ENCODE results near the gene APBB2.

APBB2 gene

DNA sequence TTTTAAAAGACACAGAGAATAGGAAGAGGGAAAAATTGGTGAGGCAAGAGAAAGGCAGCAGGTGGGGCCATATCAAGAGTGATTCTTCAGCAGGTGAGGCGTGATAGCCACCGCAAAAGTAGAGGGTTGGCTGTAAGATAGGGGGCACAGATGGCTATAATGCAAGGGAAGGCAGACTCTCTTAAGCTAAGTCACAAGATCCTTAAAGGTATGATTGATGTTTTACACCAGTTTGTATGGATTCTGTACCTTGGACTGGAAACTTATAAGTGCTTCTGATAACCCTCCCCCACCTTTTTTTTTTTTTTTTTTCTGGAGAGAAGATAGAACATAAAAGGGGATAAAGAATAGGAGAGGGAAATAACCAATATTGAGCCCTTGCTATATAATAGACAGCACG, 424.6 kb downstream of the APBB2 start:
- no peak overlapping the region for H3K27ac ChIP-seq (ENCODE audit: low read depth, low read length, severe bottlenecking)
- no peaks in the 10 kb centered on the region for H3K4me1 ChIP-seq (ENCODE audit: control insufficient read depth, insufficient read depth, low read length, poor library complexity, severe bottlenecking)
- 89 to 96% methylated on average over 2 of the region's 3 CpGs for WGBS, 2 experiments (ENCODE audit: insufficient coverage in 2 of 2)
- H3K9me3 ChIP-seq (ENCODE audit: control insufficient read depth, low read length): no peaks in the 10 kb centered on the region
- H3K36me3 ChIP-seq (ENCODE audit: control insufficient read depth, insufficient read depth, low read length): no peaks in the 10 kb centered on the region
- no peak overlapping the region for H3K4me3 ChIP-seq (ENCODE audit: extremely low read depth, insufficient read depth, low read length, poor library complexity, severe bottlenecking)

DNA sequence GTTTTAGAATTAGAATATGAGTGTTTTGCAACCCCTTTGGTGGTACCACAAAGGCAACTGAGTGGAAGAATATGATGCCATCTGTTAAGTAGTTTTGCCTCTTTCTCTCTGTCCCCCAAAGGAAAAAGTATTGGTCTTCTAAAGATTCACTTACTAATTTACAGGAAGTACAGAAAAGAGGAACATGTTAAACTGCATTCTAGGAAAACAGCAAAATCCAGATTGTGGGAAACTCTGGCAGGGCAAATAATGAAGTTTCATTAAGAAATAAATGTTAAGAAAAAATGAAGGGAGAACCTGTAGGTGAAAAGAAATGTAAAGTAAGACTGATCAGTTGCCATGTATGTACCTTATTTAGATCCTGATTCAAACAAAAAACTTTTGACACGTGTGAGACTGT, 425.3 kb downstream of the APBB2 start:
- no peaks in the 10 kb centered on the region for H3K36me3 ChIP-seq (ENCODE audit: control insufficient read depth, insufficient read depth, low read length)
- no peaks in the 10 kb centered on the region for H3K4me1 ChIP-seq (ENCODE audit: control insufficient read depth, insufficient read depth, low read length, poor library complexity, severe bottlenecking)
- H3K4me3 ChIP-seq (ENCODE audit: extremely low read depth, insufficient read depth, low read length, poor library complexity, severe bottlenecking): no peak overlapping the region
- no peaks in the 10 kb centered on the region for H3K9me3 ChIP-seq (ENCODE audit: control insufficient read depth, low read length)
- H3K27ac ChIP-seq (ENCODE audit: low read depth, low read length, severe bottlenecking): no peak overlapping the region
- 60 to 100% methylated on average over 1 of the region's 1 CpG for WGBS, 2 experiments (ENCODE audit: insufficient coverage in 2 of 2)

DNA sequence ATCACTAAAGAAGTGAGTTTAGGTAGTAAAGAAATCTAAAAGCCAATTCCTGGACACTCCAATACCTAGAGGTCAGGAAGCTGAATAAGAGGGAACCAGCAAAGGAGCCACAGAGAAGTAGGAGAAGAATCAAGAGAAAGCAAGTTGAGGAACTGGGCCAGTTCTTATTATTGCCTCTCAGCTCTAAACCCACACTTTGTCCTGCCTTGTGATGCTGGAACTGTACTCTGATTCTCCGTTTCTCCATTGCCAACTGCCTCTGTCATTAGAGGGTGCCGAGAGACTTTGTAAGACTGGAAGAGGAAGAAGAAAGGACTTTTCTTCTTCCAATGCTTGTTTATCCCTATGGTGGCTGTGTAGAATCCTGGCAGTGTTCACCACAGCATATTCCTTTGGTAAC, 426.0 kb downstream of the APBB2 start:
- 83% methylated on average over 2 of the region's 2 CpGs; no CpG with 5 or more reads in 1 of the 2 experiments for WGBS, 2 experiments (ENCODE audit: insufficient coverage in 2 of 2)
- H3K4me1 ChIP-seq (ENCODE audit: control insufficient read depth, insufficient read depth, low read length, poor library complexity, severe bottlenecking): no peaks in the 10 kb centered on the region
- H3K27ac ChIP-seq (ENCODE audit: low read depth, low read length, severe bottlenecking): no peak overlapping the region
- H3K4me3 ChIP-seq (ENCODE audit: extremely low read depth, insufficient read depth, low read length, poor library complexity, severe bottlenecking): no peak overlapping the region
- H3K9me3 ChIP-seq (ENCODE audit: control insufficient read depth, low read length): no peaks in the 10 kb centered on the region
- no peaks in the 10 kb centered on the region for H3K36me3 ChIP-seq (ENCODE audit: control insufficient read depth, insufficient read depth, low read length)

DNA sequence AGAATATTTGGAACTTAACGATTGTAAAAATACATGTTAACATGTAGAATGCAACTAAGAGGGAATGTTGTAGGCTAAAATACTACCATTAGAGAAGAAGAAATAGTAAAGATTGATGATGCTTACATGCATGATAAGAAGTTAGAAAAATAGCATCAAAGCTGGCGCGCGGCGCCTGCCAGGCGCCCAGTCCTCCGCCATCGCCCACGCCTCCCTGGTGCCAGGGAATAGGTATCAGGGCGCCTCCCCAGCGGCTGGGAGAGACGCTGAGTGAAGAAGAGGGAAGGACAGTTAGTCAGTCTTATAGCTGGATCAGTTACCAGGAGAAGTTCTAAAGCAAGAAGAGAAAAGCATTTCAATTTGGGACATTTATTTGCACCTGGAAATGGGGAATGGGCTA, 428.6 kb downstream of the APBB2 start:
- H3K4me1 ChIP-seq (ENCODE audit: control insufficient read depth, insufficient read depth, low read length, poor library complexity, severe bottlenecking): no peaks in the 10 kb centered on the region
- no peaks in the 10 kb centered on the region for H3K36me3 ChIP-seq (ENCODE audit: control insufficient read depth, insufficient read depth, low read length)
- 93 to 95% methylated on average over 12 of the region's 12 CpGs for WGBS, 2 experiments (ENCODE audit: insufficient coverage in 2 of 2)
- no peaks in the 10 kb centered on the region for H3K9me3 ChIP-seq (ENCODE audit: control insufficient read depth, low read length)
- H3K4me3 ChIP-seq (ENCODE audit: extremely low read depth, insufficient read depth, low read length, poor library complexity, severe bottlenecking): no peak overlapping the region
- H3K27ac ChIP-seq (ENCODE audit: low read depth, low read length, severe bottlenecking): no peak overlapping the region

DNA sequence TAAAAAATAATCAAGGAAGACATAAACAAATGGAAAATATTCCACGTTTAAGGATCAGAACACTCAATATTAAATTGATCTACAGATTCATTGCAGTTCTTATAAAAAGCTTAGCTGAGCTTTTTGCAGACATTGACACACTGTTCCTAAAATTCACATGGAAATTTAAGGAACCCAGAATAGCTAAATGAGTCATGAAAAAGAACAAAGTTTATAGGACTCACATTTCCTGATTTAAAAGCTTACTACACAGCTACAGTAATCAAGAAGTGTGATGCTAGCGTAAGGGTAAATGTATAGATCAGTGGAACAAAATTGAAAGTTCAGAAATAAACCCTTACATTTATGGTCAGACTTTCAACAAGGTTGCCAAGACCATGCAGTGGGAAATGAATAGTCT, 431.5 kb downstream of the APBB2 start:
- WGBS, 2 experiments (ENCODE audit: insufficient coverage in 2 of 2): no CpG with 5 or more reads among the region's 2 CpGs
- no peak overlapping the region for H3K4me3 ChIP-seq (ENCODE audit: extremely low read depth, insufficient read depth, low read length, poor library complexity, severe bottlenecking)
- no peaks in the 10 kb centered on the region for H3K9me3 ChIP-seq (ENCODE audit: control insufficient read depth, low read length)

DNA sequence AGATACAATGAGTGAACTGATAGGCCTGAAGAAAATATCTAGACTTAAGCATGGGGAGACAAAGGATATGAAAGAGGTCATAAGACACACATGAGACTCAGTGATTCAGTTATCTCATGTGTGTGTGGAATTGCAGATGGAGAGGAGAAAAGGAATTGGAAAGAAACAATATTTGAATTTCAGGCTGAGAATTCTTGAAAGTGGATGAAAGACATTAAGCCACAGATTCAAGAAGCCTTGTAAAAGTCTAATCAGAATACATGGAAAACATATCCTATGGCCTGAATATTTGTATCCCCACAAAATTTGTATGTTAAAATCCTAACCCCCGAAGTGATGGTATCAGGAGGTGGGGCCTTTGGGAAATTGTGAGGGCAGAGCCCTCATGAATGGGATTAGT, 436.3 kb downstream of the APBB2 start:
- peaks cover 3% of the 10 kb centered on the region for H3K36me3 ChIP-seq (ENCODE audit: control insufficient read depth, insufficient read depth, low read length)
- H3K9me3 ChIP-seq (ENCODE audit: control insufficient read depth, low read length): no peaks in the 10 kb centered on the region
- H3K27ac ChIP-seq (ENCODE audit: low read depth, low read length, severe bottlenecking): no peak overlapping the region
- no CpG with 5 or more reads among the region's 1 CpG for WGBS, 2 experiments (ENCODE audit: insufficient coverage in 2 of 2)
- no peaks in the 10 kb centered on the region for H3K4me1 ChIP-seq (ENCODE audit: control insufficient read depth, insufficient read depth, low read length, poor library complexity, severe bottlenecking)
- no peak overlapping the region for H3K4me3 ChIP-seq (ENCODE audit: extremely low read depth, insufficient read depth, low read length, poor library complexity, severe bottlenecking)

More for the DNA sequence above, 431.5 kb downstream of the APBB2 start:
- Histone ChIP-seq H3K36me3 (ENCODE audit: control insufficient read depth, insufficient read depth, low read length) (peaks cover 3% of the 10 kb centered on the region), H3K4me1 (ENCODE audit: control insufficient read depth, insufficient read depth, low read length, poor library complexity, severe bottlenecking) (no peaks in the 10 kb centered on the region), H3K27ac (ENCODE audit: low read depth, low read length, severe bottlenecking) (no peak overlapping the region)

DNA sequence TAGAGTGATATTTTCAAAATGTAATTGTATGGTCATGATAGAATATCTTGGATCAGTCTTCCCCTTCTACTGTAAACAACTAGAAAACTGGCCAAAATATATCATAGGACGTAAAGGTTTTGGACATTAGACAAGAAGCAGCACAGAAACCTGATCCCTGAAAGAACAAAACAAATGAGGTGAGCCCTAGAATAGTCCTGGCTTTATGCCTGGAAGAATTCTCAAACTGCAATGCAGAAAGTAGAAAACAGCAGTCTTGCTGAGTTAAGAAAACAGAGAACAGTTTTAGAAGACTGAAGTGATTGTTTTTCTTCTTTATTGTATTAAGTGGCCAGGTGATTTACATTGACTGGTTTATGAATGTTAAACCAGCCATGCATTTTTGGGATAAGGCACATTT, 445.1 kb downstream of the APBB2 start:
- H3K4me1 ChIP-seq (ENCODE audit: control insufficient read depth, insufficient read depth, low read length, poor library complexity, severe bottlenecking): no peaks in the 10 kb centered on the region
- no peaks in the 10 kb centered on the region for H3K9me3 ChIP-seq (ENCODE audit: control insufficient read depth, low read length)
- H3K36me3 ChIP-seq (ENCODE audit: control insufficient read depth, insufficient read depth, low read length): no peaks in the 10 kb centered on the region
- H3K4me3 ChIP-seq (ENCODE audit: extremely low read depth, insufficient read depth, low read length, poor library complexity, severe bottlenecking): no peak overlapping the region
- 100% methylated on average over 1 of the region's 1 CpG for WGBS, 2 experiments (ENCODE audit: insufficient coverage in 2 of 2)
- H3K27ac ChIP-seq (ENCODE audit: low read depth, low read length, severe bottlenecking): no peak overlapping the region

DNA sequence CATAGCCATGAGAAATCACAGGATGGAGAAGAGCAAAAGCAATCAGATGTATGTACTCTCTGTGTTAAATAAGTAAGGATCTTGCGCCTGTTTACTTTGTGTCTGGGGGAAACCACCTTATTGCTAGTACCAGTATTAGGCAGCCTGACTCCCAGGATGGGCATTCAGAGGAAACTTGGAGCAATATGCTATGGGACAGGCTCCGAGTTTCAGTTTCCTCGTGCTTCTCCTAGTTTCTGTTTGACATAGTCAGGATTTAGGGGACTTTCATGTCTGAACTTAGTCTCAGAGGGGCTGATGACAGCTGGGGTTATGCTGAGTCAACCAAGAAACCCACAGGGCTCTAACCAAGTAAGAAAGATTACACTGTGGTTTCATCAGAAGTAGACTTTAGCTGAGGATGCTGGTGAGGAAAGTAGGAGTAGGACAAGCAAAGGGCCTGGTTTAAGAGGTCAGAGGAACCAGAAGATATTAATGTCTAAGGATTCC, 451.1 kb downstream of the APBB2 start:
- no peak overlapping the region for H3K4me3 ChIP-seq (ENCODE audit: extremely low read depth, insufficient read depth, low read length, poor library complexity, severe bottlenecking)
- no peak overlapping the region for H3K27ac ChIP-seq (ENCODE audit: low read depth, low read length, severe bottlenecking)
- H3K9me3 ChIP-seq (ENCODE audit: control insufficient read depth, low read length): no peaks in the 10 kb centered on the region
- no peaks in the 10 kb centered on the region for H3K36me3 ChIP-seq (ENCODE audit: control insufficient read depth, insufficient read depth, low read length)
- H3K4me1 ChIP-seq (ENCODE audit: control insufficient read depth, insufficient read depth, low read length, poor library complexity, severe bottlenecking): no peaks in the 10 kb centered on the region
- WGBS, 2 experiments (ENCODE audit: insufficient coverage in 2 of 2): 77 to 92% methylated on average over 2 to 3 of the region's 3 CpGs

Measured in mesodermal cell (in vitro differentiated cells).